ENCODE data around the gene RNF157. TPM values are rescaled to one million over a fixed set of nuclear protein-coding genes. Genes with fewer than 3 reads are reported as not detected.

The RNF157 gene
- total RNA-seq, 4 donors from 2014 or later = 32.5 to 164 (median 54.8) TPM

DNA sequence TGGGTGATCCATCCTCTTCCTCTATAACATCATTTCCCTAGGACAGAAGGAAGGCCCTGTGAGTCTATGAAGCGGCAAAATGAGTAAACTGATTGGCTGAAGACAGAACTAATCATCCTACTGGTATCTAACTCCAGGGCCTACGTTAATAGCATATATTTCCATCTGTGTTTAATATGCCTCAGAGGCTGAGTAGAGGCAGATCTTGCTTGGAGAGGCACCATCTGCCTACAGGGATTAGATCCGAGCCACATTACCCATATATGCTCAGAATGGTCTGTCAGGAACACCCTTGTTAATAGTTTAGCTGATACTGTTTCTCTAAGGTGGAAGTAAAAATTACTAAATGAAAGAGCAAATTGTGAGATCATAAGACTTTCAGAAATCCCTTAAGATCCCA lies 86.0 kb downstream of the RNF157 start:
- intact Hi-C loops (cut with DNase I; ENCODE audit: low total_unique reads) = no loop called here
- H3K4me1 ChIP-seq = peaks cover 0 to 8% (median 0%) of the 10 kb centered on the region in 4 donors
- no peaks in the 10 kb centered on the region for H3K27me3 ChIP-seq
- 76 to 87% methylated on average over 3 of the region's 3 CpGs for WGBS, 2 donors (ENCODE audit: low coverage in 1 of 2)
- no peak overlapping the region for H3K27ac ChIP-seq
- no peak overlapping the region for H3K4me3 ChIP-seq
- peaks cover 0 to 6% (median 2%) of the 10 kb centered on the region in 4 donors for H3K36me3 ChIP-seq
- H3K9me3 ChIP-seq = no peaks in the 10 kb centered on the region
- no peak for TF ChIP-seq CTCF (IDR thresholded peaks at IDR 0.05)
- no peak for TF ChIP-seq POLR2AphosphoS5 (IDR thresholded peaks at IDR 0.05)
- in situ Hi-C loops (cut with MboI; ENCODE audit: low pct_ligation_motif_present in 1 of 4, low pct_unique_long_range_greater_than_20kb in 1 of 4, low sequenced_read_pairs in 3 of 4) = no loop called here
- DNase-seq = no peak

- Histone ChIP-seq H3K4me3 (no peak overlapping the region), H3K9me3 (no peaks in the 10 kb centered on the region)
Measured at GRCh38 chr17:76153640-76154039, 86.7 kb downstream of the RNF157 start.

DNA sequence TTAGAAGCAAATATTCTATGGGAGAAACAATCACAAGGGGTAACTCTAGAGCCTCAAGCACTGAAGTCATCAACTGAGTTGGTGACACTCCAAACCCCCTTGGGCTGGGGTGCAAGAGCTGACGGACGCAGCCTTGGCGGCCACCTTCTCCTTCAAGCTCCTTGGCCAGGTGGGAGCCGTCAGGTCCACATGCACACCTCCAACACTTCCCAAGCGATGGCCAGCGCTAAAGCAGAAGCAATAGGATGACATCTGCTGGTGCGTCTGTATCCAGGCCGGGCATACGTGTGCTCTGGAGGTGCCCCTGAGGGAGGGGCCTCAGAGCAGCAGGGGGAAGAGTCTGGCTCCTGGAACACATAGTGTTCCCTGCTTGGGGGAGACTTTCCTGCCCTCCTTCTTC lies 87.1 kb downstream of the RNF157 start:
- no peak for DNase-seq
- no peak overlapping the region for H3K4me3 ChIP-seq
- no peaks in the 10 kb centered on the region for H3K36me3 ChIP-seq
- no peaks in the 10 kb centered on the region for H3K9me3 ChIP-seq
- intact Hi-C loops (cut with DNase I; ENCODE audit: low total_unique reads) = no loop called here
- in situ Hi-C loops (cut with MboI; ENCODE audit: low pct_ligation_motif_present in 1 of 4, low pct_unique_long_range_greater_than_20kb in 1 of 4, low sequenced_read_pairs in 3 of 4) = no loop called here
- WGBS, 2 donors (ENCODE audit: low coverage in 1 of 2) = 94% methylated on average over 9 of the region's 9 CpGs; no CpG with 5 or more reads in 1 of the 2 donors
- TF ChIP-seq CTCF (IDR thresholded peaks at IDR 0.05) (no peak), EP300 (IDR thresholded peaks at IDR 0.05; ENCODE audit: low read depth) (no peak), POLR2A (IDR thresholded peaks at IDR 0.05) (no peak), POLR2AphosphoS5 (IDR thresholded peaks at IDR 0.05) (no peak)
- no peak overlapping the region for H3K27ac ChIP-seq
- peaks cover 0 to 8% (median 0%) of the 10 kb centered on the region in 4 donors for H3K4me1 ChIP-seq
- H3K27me3 ChIP-seq = no peaks in the 10 kb centered on the region

More at GRCh38 chr17:76153640-76154039, 86.7 kb downstream of the RNF157 start:
- in situ Hi-C loops (cut with MboI; ENCODE audit: low pct_ligation_motif_present in 1 of 4, low pct_unique_long_range_greater_than_20kb in 1 of 4, low sequenced_read_pairs in 3 of 4) (no loop called here), intact Hi-C loops (cut with DNase I; ENCODE audit: low total_unique reads) (no loop called here)
- TF ChIP-seq CTCF (IDR thresholded peaks at IDR 0.05) (peak in 2 of 5 experiments; percentile 11), EP300 (IDR thresholded peaks at IDR 0.05; ENCODE audit: low read depth) (no peak)
- H3K4me1 ChIP-seq = peaks cover 0 to 8% (median 0%) of the 10 kb centered on the region in 4 donors
- H3K27me3 ChIP-seq = no peaks in the 10 kb centered on the region
- H3K27ac ChIP-seq = no peak overlapping the region
- H3K36me3 ChIP-seq = no peaks in the 10 kb centered on the region
- DNase-seq = no peak
- 53 to 73% methylated on average over 4 to 5 of the region's 5 CpGs for WGBS, 2 donors (ENCODE audit: low coverage in 1 of 2)

GRCh38 chr17:76152591-76152990 lies 87.7 kb downstream of the RNF157 start:
- no peaks in the 10 kb centered on the region for H3K36me3 ChIP-seq

More at GRCh38 chr17:76152591-76152990, 87.7 kb downstream of the RNF157 start:
- no peaks in the 10 kb centered on the region for H3K9me3 ChIP-seq
- intact Hi-C loops (cut with DNase I; ENCODE audit: low total_unique reads) = no loop called here
- H3K27ac ChIP-seq = no peak overlapping the region
- peaks cover 0 to 8% (median 0%) of the 10 kb centered on the region in 4 donors for H3K4me1 ChIP-seq
- in situ Hi-C loops (cut with MboI; ENCODE audit: low pct_ligation_motif_present in 1 of 4, low pct_unique_long_range_greater_than_20kb in 1 of 4, low sequenced_read_pairs in 3 of 4) = no loop called here
- WGBS, 2 donors (ENCODE audit: low coverage in 1 of 2) = 89 to 96% methylated on average over 4 to 7 of the region's 7 CpGs
- H3K4me3 ChIP-seq = no peak overlapping the region
- H3K27me3 ChIP-seq = no peaks in the 10 kb centered on the region
- TF ChIP-seq POLR2A (IDR thresholded peaks at IDR 0.05) = no peak
- no peak for TF ChIP-seq POLR2AphosphoS5 (IDR thresholded peaks at IDR 0.05)
- TF ChIP-seq EP300 (IDR thresholded peaks at IDR 0.05; ENCODE audit: low read depth) = no peak
- TF ChIP-seq CTCF (IDR thresholded peaks at IDR 0.05) = no peak
- DNase-seq = no peak

All from transverse colon (tissue), 4 donors.